Measurements from ENCODE around the gene CMTM3. TPM values are rescaled to one million over a fixed set of nuclear protein-coding genes. Genes with fewer than 3 reads are reported as not detected.

The CMTM3 gene
- total and polyA plus RNA-seq, 9 of the 15 experiments (the other 6 are each of a cell fraction or from before 2014, with no cell fraction given): 4.6 to 33.4 (median 17.5) TPM

DNA sequence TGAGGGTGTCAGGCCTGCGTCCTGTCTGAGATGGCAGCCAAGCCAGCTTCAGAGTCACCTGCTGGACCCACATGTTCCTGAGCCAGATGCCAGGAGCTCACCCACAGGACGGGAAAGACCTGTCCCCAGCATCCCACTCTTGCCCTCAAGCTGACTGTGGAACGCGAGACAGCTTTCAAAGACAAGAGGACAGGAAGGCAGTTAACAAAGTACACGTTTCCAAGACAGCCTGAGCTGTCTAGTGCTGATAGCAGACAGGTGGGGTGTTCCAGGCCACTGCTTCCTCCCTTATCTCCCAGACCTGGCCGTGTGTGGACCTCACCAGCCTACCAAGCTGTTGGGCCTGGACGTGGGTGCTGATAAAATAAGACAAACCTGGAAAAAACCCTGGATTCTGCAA, 13.2 kb downstream of the CMTM3 start (continued):
- TF ChIP-seq ZNF318 (IDR thresholded peaks at IDR 0.05; ENCODE audit: borderline replicate concordance in 1 of 2, low read depth in 1 of 2) (no peak), KDM1A (IDR thresholded peaks at IDR 0.05) (peak; percentile 32 to 73; a peak in 3 of 4 replicates), HOXB6 (CRISPR knock-in tag; IDR thresholded peaks at IDR 0.05; ENCODE audit: borderline replicate concordance) (no peak), RB1 (IDR thresholded peaks at IDR 0.05; ENCODE audit: low read depth) (0 out of 2 replicates have a peak, but pooled peaks have one; percentile 31), HDAC1 (IDR thresholded peaks at IDR 0.05) (peak in 1 of 2 experiments; percentile 78; a peak in 2 of 4 replicates), ZBTB12 (CRISPR knock-in tag; IDR thresholded peaks at IDR 0.05) (no peak), RNF219 (CRISPR knock-in tag; IDR thresholded peaks at IDR 0.05) (no peak), GABPB2 (CRISPR knock-in tag; conservative IDR thresholded peaks at IDR 0.05) (no peak), THAP12 (CRISPR knock-in tag; IDR thresholded peaks at IDR 0.05) (no peak), ESRRA (IDR thresholded peaks at IDR 0.05; ENCODE audit: borderline replicate concordance, low read depth) (no peak), ZKSCAN8 (CRISPR knock-in tag; IDR thresholded peaks at IDR 0.05) (no peak), L3MBTL2 (IDR thresholded peaks at IDR 0.05) (no peak)
